ENCODE data around the gene PLEKHG2.

GRCh38 chr19:39420769-39421168 lies 8.3 kb downstream of the PLEKHG2 start:
- no peak for TF ChIP-seq EZH2 (IDR thresholded peaks at IDR 0.05; ENCODE audit: borderline replicate concordance, insufficient read depth, low read length, poor library complexity, severe bottlenecking)
- TF ChIP-seq, protein P1, sequence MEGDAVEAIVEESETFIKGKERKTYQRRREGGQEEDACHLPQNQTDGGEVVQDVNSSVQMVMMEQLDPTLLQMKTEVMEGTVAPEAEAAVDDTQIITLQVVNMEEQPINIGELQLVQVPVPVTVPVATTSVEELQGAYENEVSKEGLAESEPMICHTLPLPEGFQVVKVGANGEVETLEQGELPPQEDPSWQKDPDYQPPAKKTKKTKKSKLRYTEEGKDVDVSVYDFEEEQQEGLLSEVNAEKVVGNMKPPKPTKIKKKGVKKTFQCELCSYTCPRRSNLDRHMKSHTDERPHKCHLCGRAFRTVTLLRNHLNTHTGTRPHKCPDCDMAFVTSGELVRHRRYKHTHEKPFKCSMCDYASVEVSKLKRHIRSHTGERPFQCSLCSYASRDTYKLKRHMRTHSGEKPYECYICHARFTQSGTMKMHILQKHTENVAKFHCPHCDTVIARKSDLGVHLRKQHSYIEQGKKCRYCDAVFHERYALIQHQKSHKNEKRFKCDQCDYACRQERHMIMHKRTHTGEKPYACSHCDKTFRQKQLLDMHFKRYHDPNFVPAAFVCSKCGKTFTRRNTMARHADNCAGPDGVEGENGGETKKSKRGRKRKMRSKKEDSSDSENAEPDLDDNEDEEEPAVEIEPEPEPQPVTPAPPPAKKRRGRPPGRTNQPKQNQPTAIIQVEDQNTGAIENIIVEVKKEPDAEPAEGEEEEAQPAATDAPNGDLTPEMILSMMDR (IDR thresholded peaks at IDR 0.05; ENCODE audit: poor library complexity, severe bottlenecking): no peak
- TF ChIP-seq MXI1 (conservative IDR thresholded peaks at IDR 0.05; ENCODE audit: poor library complexity, severe bottlenecking): no peak
- TF ChIP-seq POLR2AphosphoS5 (IDR thresholded peaks at IDR 0.05): no peak
- TF ChIP-seq RAD21 (conservative IDR thresholded peaks at IDR 0.05): no peak
- TF ChIP-seq EP300 (conservative IDR thresholded peaks at IDR 0.05; ENCODE audit: poor library complexity, severe bottlenecking): no peak
- TF ChIP-seq TAF1 (IDR thresholded peaks at IDR 0.05; ENCODE audit: low read depth): no peak
- TF ChIP-seq, protein P2, sequence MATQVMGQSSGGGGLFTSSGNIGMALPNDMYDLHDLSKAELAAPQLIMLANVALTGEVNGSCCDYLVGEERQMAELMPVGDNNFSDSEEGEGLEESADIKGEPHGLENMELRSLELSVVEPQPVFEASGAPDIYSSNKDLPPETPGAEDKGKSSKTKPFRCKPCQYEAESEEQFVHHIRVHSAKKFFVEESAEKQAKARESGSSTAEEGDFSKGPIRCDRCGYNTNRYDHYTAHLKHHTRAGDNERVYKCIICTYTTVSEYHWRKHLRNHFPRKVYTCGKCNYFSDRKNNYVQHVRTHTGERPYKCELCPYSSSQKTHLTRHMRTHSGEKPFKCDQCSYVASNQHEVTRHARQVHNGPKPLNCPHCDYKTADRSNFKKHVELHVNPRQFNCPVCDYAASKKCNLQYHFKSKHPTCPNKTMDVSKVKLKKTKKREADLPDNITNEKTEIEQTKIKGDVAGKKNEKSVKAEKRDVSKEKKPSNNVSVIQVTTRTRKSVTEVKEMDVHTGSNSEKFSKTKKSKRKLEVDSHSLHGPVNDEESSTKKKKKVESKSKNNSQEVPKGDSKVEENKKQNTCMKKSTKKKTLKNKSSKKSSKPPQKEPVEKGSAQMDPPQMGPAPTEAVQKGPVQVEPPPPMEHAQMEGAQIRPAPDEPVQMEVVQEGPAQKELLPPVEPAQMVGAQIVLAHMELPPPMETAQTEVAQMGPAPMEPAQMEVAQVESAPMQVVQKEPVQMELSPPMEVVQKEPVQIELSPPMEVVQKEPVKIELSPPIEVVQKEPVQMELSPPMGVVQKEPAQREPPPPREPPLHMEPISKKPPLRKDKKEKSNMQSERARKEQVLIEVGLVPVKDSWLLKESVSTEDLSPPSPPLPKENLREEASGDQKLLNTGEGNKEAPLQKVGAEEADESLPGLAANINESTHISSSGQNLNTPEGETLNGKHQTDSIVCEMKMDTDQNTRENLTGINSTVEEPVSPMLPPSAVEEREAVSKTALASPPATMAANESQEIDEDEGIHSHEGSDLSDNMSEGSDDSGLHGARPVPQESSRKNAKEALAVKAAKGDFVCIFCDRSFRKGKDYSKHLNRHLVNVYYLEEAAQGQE (IDR thresholded peaks at IDR 0.05; ENCODE audit: borderline replicate concordance): no peak
- TF ChIP-seq SMC3 (conservative IDR thresholded peaks at IDR 0.05; ENCODE audit: poor library complexity): no peak

All from neural cell (in vitro differentiated cells).